Lower leg skin (tissue), 3 donors: ENCODE results near the gene HRH1.
A peak's percentile ranks its signal among the peaks of the same experiment; 100 is the strongest.

Experiments
- POLR2A ChIP-seq, 2 donors: fragments of 450-650 bp; IDR thresholded peaks; one replicate each; pipeline ENCODE4 v1.6.1; 2016 to 2017; ENCODE audit warnings: antibody characterized with exemption in 2 of 2, mild to moderate bottlenecking in 1 of 2, moderate library complexity in 1 of 2
- TF ChIP-seq, protein P1 (sequence below), 3 donors: fragments of 450-650 bp; IDR thresholded peaks; one replicate each; pipeline ENCODE4 v1.5.1; 2016; ENCODE audit warnings: antibody characterized with exemption in 3 of 3, mild to moderate bottlenecking in 3 of 3, moderate library complexity in 2 of 3

DNA sequence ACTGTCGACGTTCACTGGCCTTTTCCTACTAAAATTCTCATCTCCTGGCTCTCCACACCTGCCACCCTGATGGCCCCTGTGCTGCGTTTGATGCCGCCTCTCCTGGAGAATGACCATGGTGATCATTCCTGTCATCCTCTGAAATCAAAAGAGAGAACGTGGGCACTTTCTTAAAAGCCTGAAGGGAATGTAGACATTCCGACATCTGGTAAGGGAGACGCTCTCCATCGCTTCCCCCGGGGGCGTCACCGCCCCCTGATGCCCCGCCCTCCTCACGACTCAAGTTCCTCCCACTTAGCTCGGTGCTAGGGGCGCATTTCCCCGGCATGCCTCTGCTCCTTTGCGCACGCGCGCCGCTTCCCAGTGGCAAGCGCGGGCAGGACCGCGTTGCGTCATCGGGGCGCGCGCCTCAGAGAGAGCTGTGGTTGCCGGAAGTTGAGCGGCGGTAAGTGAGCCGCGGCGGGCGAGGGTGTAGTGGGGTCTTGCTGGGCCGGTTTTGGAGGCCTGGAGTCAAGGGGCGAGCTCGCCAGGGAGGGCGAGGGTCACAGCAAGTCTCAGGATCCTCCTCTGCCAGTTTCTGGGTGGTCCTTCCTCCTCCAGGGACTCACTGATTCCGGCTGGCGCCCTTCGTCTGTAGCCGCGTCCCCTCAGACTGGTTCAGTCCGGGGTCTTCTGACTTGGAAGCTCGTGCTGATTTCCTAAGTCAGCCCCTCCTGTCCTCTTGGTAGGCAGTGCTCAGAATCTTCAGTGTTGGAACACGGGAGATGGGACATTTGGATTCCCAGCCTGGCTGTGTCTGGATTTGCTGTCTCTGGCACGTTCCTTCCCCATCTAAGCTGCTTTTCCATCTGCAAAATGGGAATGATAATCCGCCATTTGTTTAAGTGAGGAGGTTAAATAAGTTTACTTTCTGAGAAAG, 118.0 kb downstream of the HRH1 start, which contains the start of gene ATG7:
- TF ChIP-seq, protein P1, sequence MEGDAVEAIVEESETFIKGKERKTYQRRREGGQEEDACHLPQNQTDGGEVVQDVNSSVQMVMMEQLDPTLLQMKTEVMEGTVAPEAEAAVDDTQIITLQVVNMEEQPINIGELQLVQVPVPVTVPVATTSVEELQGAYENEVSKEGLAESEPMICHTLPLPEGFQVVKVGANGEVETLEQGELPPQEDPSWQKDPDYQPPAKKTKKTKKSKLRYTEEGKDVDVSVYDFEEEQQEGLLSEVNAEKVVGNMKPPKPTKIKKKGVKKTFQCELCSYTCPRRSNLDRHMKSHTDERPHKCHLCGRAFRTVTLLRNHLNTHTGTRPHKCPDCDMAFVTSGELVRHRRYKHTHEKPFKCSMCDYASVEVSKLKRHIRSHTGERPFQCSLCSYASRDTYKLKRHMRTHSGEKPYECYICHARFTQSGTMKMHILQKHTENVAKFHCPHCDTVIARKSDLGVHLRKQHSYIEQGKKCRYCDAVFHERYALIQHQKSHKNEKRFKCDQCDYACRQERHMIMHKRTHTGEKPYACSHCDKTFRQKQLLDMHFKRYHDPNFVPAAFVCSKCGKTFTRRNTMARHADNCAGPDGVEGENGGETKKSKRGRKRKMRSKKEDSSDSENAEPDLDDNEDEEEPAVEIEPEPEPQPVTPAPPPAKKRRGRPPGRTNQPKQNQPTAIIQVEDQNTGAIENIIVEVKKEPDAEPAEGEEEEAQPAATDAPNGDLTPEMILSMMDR (IDR thresholded peaks at IDR 0.05): no peak
- TF ChIP-seq POLR2A (IDR thresholded peaks at IDR 0.05): peak in 1 of 2 donors; percentile 38
